Lung (tissue), 12 donors: ENCODE data around the gene SLC46A3. TPM values are rescaled to one million over a fixed set of nuclear protein-coding genes. Genes with fewer than 3 reads are reported as not detected.

Experiments used
- ATAC-seq: fragments of 200-7000 bp; cut with Tn5 transposase; one replicate; pipeline ENCODE4 v1.9.1; 2020; ENCODE audit warnings: moderate number of reproducible peaks; ENCODE audit not compliant: insufficient read depth, low FRiP score
- DNase-seq, 3 donors: peaks; one replicate each; pipeline ENCODE4 v3.0.0-alpha.2; 2013 to 2017
- H3K27ac ChIP-seq, 2 donors: one replicate each; pipeline ENCODE4 v1.5.1; 2013; ENCODE audit warnings: mild to moderate bottlenecking in 2 of 2, moderate library complexity in 2 of 2, control low read depth in 1 of 2, inconsistent platforms in 1 of 2, low read depth in 1 of 2, low read length in 1 of 2
- H3K27me3 ChIP-seq, 3 donors: one replicate each; pipeline ENCODE4 v1.5.1; 2013; ENCODE audit warnings: low read length in 2 of 3; ENCODE audit not compliant: control insufficient read depth in 3 of 3, insufficient read depth in 3 of 3
- H3K36me3 ChIP-seq, 4 donors: one replicate each; pipeline ENCODE4 v1.5.1; 2013; ENCODE audit warnings: low read length in 4 of 4, mild to moderate bottlenecking in 1 of 4, moderate library complexity in 1 of 4; ENCODE audit not compliant: control insufficient read depth in 4 of 4, insufficient read depth in 4 of 4
- H3K4me1 ChIP-seq, 5 donors: one replicate each; pipeline ENCODE4 v1.5.1; 2013; ENCODE audit warnings: low read length in 5 of 5, mild to moderate bottlenecking in 2 of 5, moderate library complexity in 1 of 5; ENCODE audit not compliant: control insufficient read depth in 5 of 5, insufficient read depth in 5 of 5
- H3K4me3 ChIP-seq: one replicate; pipeline ENCODE4 v1.5.1; 2013; ENCODE audit warnings: mild to moderate bottlenecking, control low read depth, moderate library complexity
- H3K9ac ChIP-seq, 2 donors: one replicate each; pipeline ENCODE4 v1.5.1; 2013; ENCODE audit warnings: low read length in 2 of 2, control low read depth in 1 of 2; ENCODE audit not compliant: insufficient read depth in 1 of 2
- H3K9me3 ChIP-seq, 4 donors: one replicate each; pipeline ENCODE4 v1.5.1; 2013; ENCODE audit warnings: low read length in 3 of 4, mild to moderate bottlenecking in 1 of 4, moderate library complexity in 1 of 4; ENCODE audit not compliant: control insufficient read depth in 4 of 4, insufficient read depth in 3 of 4
- WGBS, 2 donors: extraction: QIAGEN DNeasy Blood & Tissue Kit; methylation state at CpG; one replicate each; pipeline ENCODE4 v1.1.7; 2013; 5-methylcytosine and 5-hydroxymethylcytosine counted together
- polyA plus RNA-seq, 2 donors: library from polyadenylated mRNA; stranded (reverse); fragments of 200-250 nt; gene quantifications; one replicate each; pipeline ENCODE4 v1.2.1, GENCODE V29; 2013
- total RNA-seq, 2 donors: library from RNA; depleted of rRNA in 1 of 2; stranded (reverse); fragments of >200 nt in 1 of 2; gene quantifications; one replicate each; pipeline ENCODE4 v1.2.1, GENCODE V29; 2014 to 2021
- TF ChIP-seq, protein P1 (sequence below): IDR thresholded peaks from 2 replicates; pipeline ENCODE4 v1.5.1; 2012; ENCODE audit warnings: mild to moderate bottlenecking; ENCODE audit errors: control extremely low read depth, extremely low read depth
- donor health status: control.
- donor health status: control.
- donor health status: Bipolar disorder and iron deficiency.
- donor health status: healthy.
- donor health status: DM: yes; HTN: yes; CAD: no.

The SLC46A3 gene
- total and polyA plus RNA-seq, 4 donors: 6.9 to 10.9 (median 8.9) TPM

- DNase-seq (no peak), ATAC-seq (no peak)
- H3K27ac ChIP-seq: no peak overlapping the region
- H3K9me3 ChIP-seq: no peaks in the 10 kb centered on the region
- 87 to 88% methylated on average over 3 of the region's 3 CpGs for WGBS, 2 donors
- H3K4me3 ChIP-seq: no peak overlapping the region
- H3K9ac ChIP-seq: no peak overlapping the region
- H3K4me1 ChIP-seq: peaks cover 0 to 2% (median 0%) of the 10 kb centered on the region in 5 donors
- no peaks in the 10 kb centered on the region for H3K27me3 ChIP-seq
- no peaks in the 10 kb centered on the region for H3K36me3 ChIP-seq
- TF ChIP-seq, protein P1, sequence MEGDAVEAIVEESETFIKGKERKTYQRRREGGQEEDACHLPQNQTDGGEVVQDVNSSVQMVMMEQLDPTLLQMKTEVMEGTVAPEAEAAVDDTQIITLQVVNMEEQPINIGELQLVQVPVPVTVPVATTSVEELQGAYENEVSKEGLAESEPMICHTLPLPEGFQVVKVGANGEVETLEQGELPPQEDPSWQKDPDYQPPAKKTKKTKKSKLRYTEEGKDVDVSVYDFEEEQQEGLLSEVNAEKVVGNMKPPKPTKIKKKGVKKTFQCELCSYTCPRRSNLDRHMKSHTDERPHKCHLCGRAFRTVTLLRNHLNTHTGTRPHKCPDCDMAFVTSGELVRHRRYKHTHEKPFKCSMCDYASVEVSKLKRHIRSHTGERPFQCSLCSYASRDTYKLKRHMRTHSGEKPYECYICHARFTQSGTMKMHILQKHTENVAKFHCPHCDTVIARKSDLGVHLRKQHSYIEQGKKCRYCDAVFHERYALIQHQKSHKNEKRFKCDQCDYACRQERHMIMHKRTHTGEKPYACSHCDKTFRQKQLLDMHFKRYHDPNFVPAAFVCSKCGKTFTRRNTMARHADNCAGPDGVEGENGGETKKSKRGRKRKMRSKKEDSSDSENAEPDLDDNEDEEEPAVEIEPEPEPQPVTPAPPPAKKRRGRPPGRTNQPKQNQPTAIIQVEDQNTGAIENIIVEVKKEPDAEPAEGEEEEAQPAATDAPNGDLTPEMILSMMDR: no peak
Observed at GRCh38 chr13:28739376-28739775, 20.6 kb upstream of the SLC46A3 start.

DNA sequence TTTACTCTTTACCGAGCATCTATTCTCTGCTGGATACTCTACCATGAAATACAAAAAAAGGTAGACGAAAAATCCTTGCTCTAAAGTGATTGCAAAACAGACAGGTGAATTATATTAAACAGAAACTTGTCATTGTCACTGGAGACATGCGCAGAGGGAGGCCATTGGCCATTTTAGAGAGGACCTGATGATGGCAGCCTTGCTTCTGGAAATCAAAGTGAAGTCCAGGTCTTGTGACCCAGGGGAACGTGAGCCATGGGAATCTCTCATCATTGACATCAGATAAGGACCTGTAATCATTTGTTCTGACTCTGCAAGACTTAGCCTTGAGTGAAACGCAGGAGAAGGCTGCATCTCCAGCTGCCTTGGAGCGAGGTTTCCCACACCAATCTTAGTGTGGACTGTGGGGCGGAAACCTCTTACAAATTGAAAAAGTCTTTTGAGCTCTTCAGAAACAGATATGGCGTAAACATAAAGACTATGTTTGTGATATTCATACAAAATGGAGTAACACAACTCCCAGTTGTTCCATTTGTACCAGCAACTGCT, 16.8 kb upstream of the SLC46A3 start:
- Histone ChIP-seq H3K9ac (no peak overlapping the region), H3K27me3 (no peaks in the 10 kb centered on the region), H3K4me3 (no peak overlapping the region), H3K9me3 (no peaks in the 10 kb centered on the region), H3K4me1 (no peaks in the 10 kb centered on the region), H3K27ac (no peak overlapping the region), H3K36me3 (no peaks in the 10 kb centered on the region)
- TF ChIP-seq, protein P1: no peak
- WGBS, 2 donors: 87 to 95% methylated on average over 8 of the region's 8 CpGs
- no peak for ATAC-seq
- DNase-seq: no peak

DNA sequence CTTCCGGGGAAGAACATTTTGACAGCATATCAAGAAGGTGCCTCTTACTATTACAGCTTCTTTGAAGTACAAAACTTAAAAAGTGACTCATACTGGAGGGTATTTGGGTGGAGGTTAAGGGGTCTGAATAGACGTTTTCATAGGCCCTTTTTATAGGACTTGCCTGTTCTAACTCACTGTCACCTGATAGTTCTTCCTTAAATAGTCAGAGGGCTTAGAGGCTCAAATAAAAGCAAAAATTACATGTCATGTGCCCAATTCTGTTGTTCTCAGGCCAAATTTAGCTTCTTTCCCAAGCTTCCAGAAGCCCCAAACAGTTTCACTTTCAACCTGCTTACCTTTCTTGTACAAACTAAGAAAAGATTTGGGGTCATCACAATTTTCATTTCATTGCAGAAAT, 16.1 kb upstream of the SLC46A3 start:
- TF ChIP-seq, protein P1: no peak
- Histone ChIP-seq H3K4me3 (no peak overlapping the region), H3K9me3 (no peaks in the 10 kb centered on the region), H3K36me3 (no peaks in the 10 kb centered on the region), H3K27me3 (no peaks in the 10 kb centered on the region), H3K27ac (no peak overlapping the region), H3K4me1 (no peaks in the 10 kb centered on the region), H3K9ac (no peak overlapping the region)
- ATAC-seq (no peak), DNase-seq (no peak)
- WGBS, 2 donors: 63 to 67% methylated on average over 2 of the region's 2 CpGs

DNA sequence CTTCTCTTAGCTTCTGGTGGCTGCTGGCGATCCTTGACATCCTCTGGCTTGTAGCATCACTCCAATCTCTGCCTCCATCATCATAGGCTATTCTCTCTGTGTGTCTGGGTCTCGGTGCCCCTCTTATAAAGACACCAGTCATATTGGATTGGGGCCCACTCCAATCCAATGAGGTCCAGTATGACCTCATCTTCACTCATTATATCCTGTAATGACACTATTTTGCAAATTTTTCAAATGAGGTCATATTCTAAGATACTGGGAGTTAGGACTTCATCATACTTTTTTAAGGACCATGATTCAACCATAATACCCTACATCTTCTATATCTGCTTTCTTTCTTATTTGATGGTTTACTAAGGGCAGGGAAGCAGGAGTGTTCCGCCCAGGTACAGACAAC, 12.0 kb upstream of the SLC46A3 start:
- H3K9ac ChIP-seq: no peak overlapping the region
- no peak for ATAC-seq
- TF ChIP-seq, protein P1: no peak
- 93 to 97% methylated on average over 3 of the region's 3 CpGs for WGBS, 2 donors
- no peak overlapping the region for H3K4me3 ChIP-seq
- H3K4me1 ChIP-seq: no peaks in the 10 kb centered on the region
- peaks cover 0 to 5% (median 4%) of the 10 kb centered on the region in 3 donors for H3K27me3 ChIP-seq
- DNase-seq: no peak
- no peak overlapping the region for H3K27ac ChIP-seq
- no peaks in the 10 kb centered on the region for H3K36me3 ChIP-seq
- no peaks in the 10 kb centered on the region for H3K9me3 ChIP-seq
